ENCODE results near the gene ABHD17C.

The ABHD17C gene

DNA sequence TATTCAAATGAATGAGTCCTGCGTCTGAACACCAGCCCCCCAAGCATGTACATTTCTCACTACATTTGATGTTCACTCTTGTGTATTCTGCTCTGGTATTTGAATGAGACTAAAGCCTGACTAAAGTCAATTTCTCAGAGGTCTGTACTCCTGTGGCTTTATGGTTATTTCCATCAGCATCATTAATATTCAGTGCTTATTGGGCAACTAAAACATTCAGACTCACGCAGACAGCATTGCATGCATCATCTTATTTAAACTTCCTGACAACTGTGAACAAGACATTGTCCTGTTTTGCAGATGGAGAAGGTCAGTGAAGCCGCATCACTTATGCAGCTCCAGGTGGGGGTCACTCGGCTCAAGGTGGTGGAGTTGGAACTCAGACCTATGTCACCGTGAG, 95.1 kb downstream of the ABHD17C start:
- DNase-seq = no peak

DNA sequence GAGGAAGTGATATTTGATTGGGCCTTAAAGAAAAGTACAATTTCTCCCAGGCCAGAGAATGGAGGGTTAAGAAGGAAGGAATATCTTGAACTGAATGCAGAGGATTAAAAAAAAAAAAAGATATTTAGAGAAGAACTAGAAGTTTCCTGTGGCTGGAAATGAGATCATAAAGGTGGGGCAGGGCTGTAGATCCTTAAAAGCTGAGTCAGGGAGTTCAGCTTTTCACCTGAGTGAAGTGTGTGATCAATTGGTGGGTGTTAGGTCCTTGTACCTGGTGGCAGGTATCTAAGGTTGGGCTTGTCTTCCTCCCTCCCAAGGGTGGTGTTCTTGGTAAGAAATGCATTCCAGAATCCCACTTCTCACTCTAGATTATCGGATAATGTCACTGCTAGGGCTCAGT, 95.9 kb downstream of the ABHD17C start:
- DNase-seq = no peak

DNA sequence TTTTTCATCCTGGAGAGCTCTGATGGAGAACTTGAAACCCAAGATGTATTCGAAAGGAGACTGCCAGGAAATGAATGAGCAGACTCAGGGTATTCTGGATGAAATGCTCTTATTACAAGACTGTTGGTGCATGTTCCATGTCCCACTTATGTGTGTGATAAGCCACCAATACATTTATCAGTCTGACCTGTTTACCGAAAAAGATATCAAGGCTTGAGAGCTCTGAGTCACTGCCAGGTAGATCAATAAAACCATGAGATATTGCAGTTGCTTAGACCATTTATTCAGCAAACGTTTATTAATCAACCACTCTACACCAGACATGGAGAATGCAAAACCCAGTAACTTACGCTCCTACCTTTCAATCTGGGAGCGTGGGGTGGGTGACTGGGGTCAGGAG, 101.3 kb downstream of the ABHD17C start:
- no peak for DNase-seq

DNA sequence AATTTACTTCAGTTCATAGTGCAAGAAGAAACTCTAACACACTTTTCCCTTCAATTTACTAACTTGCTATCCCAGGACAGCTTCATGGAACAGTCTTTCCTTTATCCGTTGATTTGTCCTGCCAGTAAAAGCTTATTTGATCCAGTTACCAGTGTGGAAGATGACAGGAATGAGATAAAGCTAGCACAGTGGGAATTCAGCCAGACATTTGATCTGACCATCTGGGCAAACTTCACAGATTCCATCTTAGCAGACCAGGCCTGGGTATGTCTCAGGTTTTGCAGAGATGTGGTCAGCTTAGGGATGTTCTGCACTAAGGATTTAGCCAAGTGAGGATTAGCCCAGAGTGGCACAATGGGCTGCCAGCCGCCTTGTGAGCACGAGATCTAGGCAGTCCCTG, 103.8 kb downstream of the ABHD17C start:
- no peak for DNase-seq

DNA sequence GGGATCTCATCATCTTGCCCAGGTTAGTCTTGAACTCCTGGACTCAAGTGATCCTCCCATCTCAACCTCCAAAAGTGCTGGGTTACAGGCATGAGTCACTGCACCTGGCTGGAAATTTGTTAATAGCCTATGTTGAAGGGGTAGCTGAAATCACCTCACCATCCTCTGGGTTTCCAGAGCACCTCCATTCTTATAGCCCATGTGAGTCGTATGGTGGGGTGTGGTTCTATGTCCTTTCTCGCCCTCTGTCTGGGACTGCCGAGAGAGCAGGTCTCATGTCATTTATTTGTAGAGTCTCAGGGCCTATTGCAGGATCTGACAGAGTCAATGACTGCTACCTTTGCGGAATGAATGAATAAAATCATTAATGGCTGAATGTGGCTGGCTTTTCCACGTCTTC, 105.0 kb downstream of the ABHD17C start:
- DNase-seq = no peak

DNA sequence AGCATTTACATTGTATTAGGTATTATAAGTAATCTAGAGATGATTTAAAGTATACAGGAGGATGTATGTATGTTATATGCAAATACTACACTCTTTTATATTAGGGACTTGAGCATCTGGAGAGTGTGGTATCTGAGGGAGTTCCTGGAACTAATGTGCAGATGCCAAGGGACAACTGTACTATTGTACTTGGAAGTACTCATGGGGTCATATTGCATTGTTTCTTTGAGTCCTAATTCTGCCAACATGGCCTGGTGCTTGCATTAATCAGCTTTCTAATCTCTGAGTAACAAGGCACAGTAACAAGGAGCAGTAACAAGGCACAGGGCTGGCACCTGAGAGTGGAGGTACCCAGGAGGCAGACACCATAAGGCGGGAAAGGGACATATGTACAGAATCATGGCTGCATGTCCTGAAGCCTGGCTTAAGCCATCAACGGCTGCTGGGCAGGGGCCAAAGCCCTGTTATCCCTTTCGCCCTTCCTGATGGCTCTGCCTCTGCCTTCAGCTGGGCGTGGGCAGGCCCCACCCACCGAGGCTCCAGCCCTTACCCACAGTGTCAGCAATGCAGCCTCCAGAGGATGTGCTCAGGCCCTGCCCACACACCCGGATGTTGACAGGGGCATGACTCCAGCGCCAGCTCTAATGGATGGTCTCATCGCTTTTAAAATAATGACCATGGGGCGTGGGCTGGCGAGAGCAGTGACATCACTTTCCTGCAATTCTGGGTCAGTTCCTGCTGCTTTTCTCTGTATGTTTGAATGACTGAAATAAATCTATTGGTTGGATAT, 107.0 kb downstream of the ABHD17C start:
- no peak for DNase-seq

DNA sequence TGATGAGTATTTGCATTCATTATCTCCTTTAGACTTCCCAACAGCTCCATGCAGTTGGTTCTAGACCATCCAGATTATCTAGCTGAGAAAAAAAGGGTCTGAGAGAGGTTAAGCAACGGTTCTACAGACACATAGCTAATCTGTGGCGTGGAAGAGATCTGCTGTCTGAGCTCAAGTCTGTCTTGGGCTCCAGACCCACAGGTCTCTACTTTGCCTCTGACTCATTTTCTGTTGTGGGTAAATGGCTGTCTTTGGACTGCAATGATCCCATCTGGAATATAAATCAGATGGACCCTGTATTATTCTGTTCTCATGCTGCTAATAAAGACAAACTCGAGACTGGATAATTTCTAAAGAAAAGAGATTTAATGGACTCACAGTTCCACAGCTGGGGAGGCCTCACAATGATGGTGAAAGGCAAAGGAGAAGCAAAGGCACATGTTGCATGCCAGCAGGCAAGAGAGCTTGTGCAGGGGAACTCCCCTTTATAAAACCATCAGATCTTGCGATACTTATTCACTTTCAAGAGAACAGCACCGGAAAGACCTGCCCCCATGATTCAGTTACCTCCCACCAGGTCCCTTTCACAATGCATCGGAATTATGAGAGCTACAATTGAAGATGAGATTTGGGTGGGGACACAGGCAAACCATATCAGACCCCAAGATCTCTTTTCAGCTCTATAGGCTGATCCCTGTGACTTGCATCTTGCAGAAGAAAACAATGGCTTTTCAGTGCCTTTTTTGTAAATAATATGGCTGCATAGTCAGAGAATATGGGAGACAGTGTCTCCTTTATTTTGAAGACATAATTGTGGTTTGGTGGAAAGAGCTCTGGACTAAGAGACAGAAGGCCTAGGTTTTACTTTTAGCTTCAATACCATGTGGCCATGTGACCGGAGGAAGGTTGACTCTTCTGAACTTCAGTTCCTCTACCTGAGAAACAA, 108.7 kb downstream of the ABHD17C start:
- DNase-seq = peak; percentile 28 to 51

DNA sequence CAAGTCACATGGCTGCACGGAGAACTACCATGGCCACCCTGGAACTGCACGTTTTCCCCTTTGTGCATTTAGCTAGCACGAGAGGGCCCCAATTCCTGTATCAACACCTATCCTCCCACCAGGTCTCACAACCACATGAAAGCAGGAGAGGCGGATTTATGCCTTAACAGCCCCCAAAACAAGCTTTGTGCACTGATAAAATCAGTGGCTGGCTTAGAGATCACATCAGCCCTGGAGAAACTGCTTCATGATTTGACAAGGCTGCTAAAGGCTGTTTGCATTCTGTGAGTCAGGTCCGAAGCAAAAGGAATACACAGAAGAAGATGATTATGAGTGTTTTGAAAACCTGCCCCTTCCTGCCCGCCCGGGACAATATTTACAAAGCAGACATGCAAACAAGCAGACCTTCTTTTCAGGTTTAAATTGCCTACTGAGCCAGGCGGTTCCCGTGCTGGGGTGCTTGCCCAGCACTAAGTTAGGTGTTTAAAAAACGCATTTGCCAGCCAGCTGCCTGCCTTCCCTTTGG, 109.9 kb downstream of the ABHD17C start:
- DNase-seq = peak; percentile 14 to 24
